ENCODE measurements around the gene PCBD1. TPM values are rescaled to one million over a fixed set of nuclear protein-coding genes. Genes with fewer than 3 reads are reported as not detected.

Gene PCBD1
- polyA plus RNA-seq, 3 donors: 97.6 to 158 (median 113) TPM

DNA sequence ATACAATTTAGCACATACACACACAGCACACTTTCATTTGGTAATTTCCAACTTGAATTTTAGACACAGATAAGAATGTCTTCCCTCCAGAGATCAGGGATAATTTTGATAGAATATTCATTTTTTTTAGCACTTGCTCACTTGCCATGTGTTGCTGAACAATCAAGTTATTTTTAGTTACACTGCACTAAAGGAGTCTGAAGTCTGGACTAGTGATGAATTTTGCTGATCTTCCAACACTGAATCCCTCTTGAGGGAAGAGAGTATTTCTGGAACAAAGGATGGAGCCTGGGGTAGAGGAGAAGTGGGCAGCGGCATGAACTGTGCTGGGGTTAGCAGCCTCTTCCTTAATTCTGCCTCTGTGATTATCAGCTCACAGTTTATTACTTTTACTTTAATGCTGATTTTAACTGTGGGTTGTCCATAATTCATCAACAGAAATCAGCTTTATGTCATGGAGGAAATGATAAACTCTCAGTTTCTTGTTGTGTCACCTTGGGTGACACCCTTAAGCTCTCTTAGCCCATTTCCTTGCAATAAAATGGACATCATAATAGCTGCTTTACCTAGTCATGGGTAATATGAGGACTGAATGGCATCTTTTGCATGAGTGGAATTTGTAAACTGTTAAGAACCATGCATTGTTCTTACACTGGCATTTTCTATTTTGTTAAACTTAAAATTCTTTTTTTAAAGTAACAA lies 40.6 kb downstream of the PCBD1 start:
- 61 to 80% (median 78%) methylated on average over 1 of the region's 1 CpG for WGBS, 3 donors
- H3K27ac ChIP-seq (ENCODE audit: low read depth, low read length): no peak overlapping the region

DNA sequence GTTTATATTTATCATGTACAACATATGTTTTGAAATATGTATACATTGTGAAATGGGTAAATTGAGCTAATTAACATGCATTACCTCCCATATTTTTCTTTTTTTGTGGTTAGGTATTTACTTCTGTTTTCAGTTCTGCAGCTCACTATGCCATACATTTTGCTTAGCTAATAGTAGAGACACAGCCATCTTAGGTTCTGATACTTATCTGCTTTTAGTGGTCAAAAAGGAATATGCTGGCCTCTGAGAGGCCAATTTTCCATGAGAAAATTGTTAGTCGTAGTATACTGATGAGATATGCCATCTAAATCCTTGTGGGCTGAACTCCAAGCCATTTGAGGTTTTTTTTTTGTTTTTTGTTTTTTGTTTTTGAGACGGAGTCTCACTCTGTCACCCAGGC lies 41.6 kb downstream of the PCBD1 start:
- WGBS, 3 donors: 82 to 93% (median 86%) methylated on average over 2 of the region's 2 CpGs
- no peak overlapping the region for H3K27ac ChIP-seq (ENCODE audit: low read depth, low read length)

DNA sequence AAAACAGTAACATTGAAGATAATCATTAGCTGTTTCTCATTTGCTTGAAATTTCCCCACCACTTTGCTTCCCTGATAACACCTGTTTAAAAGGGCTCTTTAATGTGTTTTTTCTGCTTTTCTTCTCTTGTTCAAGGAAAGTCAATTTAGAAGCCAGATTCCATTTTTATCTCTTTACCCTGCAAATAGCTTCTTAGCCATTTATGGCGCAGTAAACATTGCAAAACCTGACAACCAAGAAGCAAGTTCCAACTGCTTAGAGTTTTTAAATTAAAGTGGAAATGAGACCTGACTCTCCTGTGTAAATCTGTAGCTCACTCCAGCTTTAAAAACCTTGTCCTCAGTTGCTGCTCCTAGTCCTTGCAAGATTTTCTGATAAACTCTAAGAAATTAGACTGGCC lies 42.5 kb downstream of the PCBD1 start:
- H3K27ac ChIP-seq (ENCODE audit: low read depth, low read length): no peak overlapping the region
- 52 to 89% (median 86%) methylated on average over 1 of the region's 1 CpG for WGBS, 3 donors

DNA sequence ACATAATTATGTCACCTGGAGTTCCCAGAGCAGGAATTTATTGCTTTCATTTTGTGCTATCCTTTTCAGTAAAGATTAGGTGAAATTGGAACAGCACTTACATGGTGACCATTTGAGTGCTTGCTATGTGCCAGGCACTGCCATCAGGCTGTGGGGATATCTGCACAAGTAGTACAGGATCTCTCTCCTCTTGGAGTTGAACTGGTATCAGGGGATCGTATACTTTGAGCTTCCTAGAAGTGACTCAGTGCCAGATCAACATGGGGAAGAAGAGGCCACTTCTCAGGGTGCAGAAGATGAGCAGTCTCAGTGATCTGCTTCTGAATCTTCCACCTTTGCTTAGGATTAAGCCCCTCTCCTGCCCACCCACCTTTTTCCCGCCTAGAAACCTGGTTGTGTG lies 43.1 kb downstream of the PCBD1 start:
- no peak overlapping the region for H3K27ac ChIP-seq (ENCODE audit: low read depth, low read length)

DNA sequence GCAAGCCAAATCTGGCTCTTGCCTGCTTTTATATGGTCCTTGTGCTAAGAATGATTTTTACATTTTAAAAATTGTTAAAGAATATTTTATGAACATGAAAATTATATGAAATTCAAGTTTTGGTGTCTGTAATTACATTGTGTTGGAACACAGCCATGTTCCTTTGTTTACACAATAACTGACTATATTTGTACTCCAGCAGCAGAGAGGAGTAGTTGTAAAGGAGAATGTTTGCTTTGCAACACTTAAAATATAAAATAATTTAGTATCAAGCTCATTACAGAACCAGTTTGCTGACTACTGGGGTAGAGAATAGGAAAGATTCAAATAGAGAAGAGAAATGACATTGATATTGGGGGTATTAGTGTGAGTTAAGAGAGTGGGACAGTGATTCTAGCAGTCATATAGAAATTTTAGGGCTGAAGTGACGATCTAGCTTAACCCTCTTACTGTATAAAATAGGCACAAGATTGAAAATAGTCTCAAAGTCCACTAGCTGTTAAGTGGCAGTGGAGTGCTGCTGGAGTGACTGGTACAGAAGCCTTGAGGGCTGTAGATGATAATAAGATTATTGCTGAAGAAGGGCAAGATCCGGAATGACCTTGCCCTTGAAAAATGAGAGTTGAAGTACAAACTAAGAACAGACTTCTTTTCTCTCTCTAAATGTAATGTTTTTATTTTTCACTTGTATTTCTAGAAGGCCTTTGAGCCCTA lies 44.4 kb downstream of the PCBD1 start:
- no peak overlapping the region for H3K27ac ChIP-seq (ENCODE audit: low read depth, low read length)
- WGBS, 3 donors: 68 to 96% (median 95%) methylated on average over 2 of the region's 2 CpGs

More for the DNA sequence above, 43.1 kb downstream of the PCBD1 start:
- WGBS, 3 donors: 80 to 86% (median 81%) methylated on average over 2 of the region's 2 CpGs

DNA sequence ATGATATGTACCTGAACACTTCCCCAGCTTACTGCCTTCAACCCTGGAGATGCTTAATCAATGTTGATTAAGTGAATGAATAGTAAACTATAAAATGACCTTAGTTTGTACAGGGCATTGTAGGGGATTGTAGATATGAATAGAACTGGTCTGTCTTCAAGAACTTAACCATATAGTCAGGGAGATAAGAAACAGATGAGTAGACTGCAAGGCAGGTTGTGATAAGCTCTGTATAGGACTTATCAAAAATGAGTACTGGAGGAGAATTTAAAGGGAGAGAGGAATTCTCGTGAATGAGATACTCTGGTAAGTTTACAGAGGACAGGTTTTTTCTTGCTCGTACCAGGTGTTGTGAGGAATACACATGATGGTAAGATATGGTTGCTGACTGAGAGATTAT lies 45.0 kb downstream of the PCBD1 start:
- H3K27ac ChIP-seq (ENCODE audit: low read depth, low read length): no peak overlapping the region
- WGBS, 3 donors: 32 to 95% (median 94%) methylated on average over 2 of the region's 2 CpGs

DNA sequence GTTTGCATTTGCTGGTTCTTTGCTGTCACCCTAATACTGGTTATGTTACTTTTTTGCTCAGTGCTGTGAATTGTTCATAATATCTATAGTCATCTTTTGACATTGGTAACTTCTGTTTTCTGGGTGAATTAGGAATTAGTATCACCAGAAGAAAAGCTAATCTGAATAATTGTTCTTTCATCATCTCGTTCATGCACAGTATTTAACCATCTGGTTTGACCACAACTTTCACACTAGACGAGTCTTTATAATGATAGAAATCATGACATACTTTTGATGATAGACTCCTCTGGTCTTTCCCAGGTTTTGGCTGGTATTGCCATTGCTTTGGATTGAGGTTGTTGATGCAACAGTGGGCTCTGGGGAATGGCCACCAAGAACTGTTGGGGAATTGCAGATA lies 47.5 kb downstream of the PCBD1 start:
- H3K27ac ChIP-seq (ENCODE audit: low read depth, low read length): no peak overlapping the region
- 59 to 88% (median 69%) methylated on average over 2 of the region's 2 CpGs for WGBS, 3 donors

DNA sequence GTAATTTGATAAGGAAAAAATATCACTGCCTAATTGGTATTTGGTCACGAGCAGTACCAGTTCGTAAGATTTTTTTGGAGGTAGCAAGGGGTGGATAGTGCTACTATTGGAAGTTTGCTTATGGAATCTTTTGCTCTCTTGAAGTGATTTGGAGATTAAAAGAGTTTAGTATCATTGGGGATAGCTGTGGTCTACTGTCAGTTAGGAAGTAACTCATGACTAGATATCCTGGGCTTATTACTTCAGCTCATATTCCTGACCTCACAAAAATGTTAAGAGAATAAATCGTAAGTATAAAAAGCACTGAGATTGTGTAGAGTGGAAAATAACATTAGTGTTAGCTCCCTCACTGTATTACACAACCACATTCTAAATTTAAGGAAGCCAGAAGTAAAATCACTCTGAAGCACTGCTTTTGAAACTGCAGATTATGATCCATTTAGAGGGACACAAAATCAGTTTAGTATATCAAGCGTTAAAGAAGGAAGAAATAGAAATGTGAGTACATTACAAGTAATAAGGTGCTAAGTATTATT lies 50.0 kb downstream of the PCBD1 start:
- WGBS, 3 donors: 74 to 85% (median 81%) methylated on average over 4 of the region's 4 CpGs
- no peak overlapping the region for H3K27ac ChIP-seq (ENCODE audit: low read depth, low read length)

DNA sequence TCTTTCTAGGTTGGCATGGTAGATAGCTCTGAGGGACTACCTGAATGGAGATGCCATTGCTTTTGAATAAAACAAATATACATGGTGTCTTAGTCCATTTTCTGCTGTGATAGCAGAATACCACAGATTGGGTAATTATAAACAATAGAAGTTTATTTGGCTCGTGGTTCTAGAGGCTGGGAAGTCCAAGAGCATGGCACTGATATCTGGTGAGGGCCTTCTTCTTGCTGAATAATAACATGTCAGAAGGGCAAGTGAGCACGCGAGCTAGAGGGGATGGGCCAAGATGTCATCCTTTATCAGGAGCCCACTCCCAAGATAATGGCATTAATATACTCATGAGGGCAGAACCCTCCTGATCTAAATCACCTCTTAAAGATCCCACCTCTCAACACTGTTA lies 50.7 kb downstream of the PCBD1 start:
- 93 to 98% (median 95%) methylated on average over 3 of the region's 3 CpGs for WGBS, 3 donors

DNA sequence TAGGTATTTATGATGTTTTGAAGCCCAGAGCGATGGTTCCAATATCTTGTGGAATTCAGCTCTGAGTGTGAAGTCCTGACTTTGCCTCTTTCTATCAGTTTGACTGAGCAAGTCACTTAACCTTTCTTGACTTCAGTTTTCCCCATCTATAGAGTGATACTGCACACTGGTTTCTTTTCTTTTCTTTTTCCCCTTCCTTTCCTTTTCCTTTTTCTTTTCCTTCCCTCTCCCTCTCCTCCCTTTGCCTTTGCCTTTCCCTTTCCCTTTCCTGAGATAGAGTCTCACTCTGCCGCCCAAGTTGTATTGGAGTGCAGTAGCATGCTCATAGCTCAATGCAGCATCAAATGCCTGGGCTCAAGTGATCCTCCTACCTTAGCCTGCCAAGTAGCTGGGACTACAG lies 52.0 kb downstream of the PCBD1 start:
- 92 to 98% (median 92%) methylated on average over 2 of the region's 2 CpGs for WGBS, 3 donors

More for the DNA sequence above, 50.7 kb downstream of the PCBD1 start:
- no peak overlapping the region for H3K27ac ChIP-seq (ENCODE audit: low read depth, low read length)

DNA sequence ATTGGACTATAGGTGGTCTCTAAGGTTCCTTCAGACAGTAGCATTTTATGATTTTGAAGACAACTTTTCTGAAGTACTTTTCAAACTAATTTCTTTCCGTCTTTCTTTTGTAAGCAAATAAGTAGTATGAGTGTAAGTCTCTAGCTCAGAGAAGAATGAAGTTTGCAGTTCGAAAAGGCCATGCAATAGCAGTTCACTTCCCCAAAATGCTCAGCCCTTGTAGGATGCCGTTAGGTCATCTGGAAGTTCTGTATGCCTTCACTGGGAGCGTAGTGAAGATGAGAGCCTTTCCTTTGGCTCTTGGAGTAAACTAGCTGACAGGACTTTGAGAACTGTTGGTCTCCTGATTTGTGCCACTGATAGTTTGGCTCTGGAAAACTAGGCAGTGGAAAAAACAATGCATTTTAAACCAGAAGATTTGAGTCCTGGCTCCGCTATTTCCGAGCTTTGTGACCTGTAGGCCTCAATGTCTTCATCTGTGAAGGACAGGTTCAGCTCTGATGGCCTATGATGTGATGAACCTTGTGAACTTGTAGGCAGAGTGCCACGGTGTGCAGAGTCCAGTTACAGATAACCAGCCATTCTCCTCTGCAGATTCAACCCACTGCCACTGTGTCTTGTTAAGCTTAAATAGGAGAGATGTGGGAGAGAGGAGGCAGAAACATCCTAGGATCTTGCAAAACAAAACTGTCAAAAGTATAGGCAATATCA lies 53.8 kb downstream of the PCBD1 start:
- H3K27ac ChIP-seq (ENCODE audit: low read depth, low read length): no peak overlapping the region
- WGBS, 3 donors: 68 to 91% (median 71%) methylated on average over 7 of the region's 7 CpGs

More for the DNA sequence above, 52.0 kb downstream of the PCBD1 start:
- H3K27ac ChIP-seq (ENCODE audit: low read depth, low read length): no peak overlapping the region

DNA sequence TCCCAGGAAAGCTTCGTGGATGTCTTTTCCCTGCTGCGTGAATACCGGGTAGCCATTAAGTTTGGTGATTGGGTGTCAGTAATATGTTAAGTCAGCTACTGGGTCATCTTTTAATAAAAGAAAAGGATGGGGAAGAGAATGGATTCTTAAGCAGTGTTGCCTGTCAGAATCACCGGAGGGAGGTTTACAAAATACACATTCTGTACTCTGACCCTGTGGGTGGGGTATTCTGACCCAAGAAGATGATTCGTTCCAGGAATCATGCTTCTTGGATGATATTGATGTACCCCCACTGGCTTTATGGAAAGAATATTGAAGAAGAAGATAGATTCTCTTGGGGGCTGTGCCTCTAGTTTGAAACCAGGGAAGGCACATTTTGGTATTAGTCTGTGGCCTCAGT lies 54.3 kb downstream of the PCBD1 start:
- H3K27ac ChIP-seq (ENCODE audit: low read depth, low read length): no peak overlapping the region
- 88 to 94% (median 90%) methylated on average over 5 of the region's 5 CpGs for WGBS, 3 donors

DNA sequence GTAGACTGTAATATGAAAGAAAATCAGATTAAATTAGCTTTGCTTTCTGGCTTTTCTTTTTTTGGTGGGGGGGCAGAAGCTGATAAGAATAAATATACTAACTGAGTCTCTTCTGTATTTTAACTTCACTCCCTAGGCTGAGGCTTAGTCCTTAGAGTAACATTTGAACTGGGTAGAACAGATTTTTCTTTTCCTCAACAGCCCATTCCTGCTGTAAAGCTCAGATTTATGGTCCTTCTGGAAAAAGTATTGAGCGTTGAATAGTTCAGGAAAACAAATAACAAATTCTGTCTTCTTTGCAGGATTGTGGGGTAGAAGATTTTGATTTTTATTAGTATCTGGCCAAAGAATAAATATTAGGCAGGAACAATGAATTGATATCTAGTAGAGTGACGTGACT lies 54.8 kb downstream of the PCBD1 start:
- H3K27ac ChIP-seq (ENCODE audit: low read depth, low read length): no peak overlapping the region
- WGBS, 3 donors: 66 to 92% (median 75%) methylated on average over 2 of the region's 2 CpGs

Other genes with a start within 250 kb of the PCBD1 start
- gene ADAMTS14, start 216.1 kb downstream of the PCBD1 start, polyA plus RNA-seq: under 1 TPM; under 0.01 to 0.94 (median 0.07) TPM
- under 1 TPM in 1 of 3 donors, not detected in 2; 0.10 TPM for gene TBATA, start 103.2 kb downstream of the PCBD1 start, polyA plus RNA-seq
- gene SGPL1, start 72.6 kb downstream of the PCBD1 start, polyA plus RNA-seq: 10 to 100 TPM in 2 of 3 donors, 1 to 10 TPM in 1; 7.3 to 10.9 (median 10.7) TPM

Data from adipose tissue (tissue), 3 donors.